HG03457 (cell line): ENCODE results near the gene PPP1R14B.
A peak's percentile ranks its signal among the peaks of the same experiment; 100 is the strongest.

Experiments used
- ATAC-seq: cut with Tn5 transposase; IDR thresholded peaks from one replicate; pipeline ENCODE4 v1.9.1; 2021; ENCODE audit warnings: moderate number of reproducible peaks; ENCODE audit not compliant: unreplicated experiment

PPP1R14B gene

GRCh38 chr11:64231546-64231945 is 15.2 kb downstream of the PPP1R14B start:
- ATAC-seq = no peak

GRCh38 chr11:64230985-64231365 is 15.8 kb downstream of the PPP1R14B start:
- ATAC-seq = no peak

- peak; percentile 39 for ATAC-seq
Observed at GRCh38 chr11:64230171-64230984, 16.4 kb downstream of the PPP1R14B start, which contains the start of gene DNAJC4. Gene DNAJC4 (plus strand): TSS chr11:64230548. CDS start chr11:64230855, 307 bp downstream.

- ATAC-seq = no peak
Observed at GRCh38 chr11:64229744-64230170, 17.0 kb downstream of the PPP1R14B start.

GRCh38 chr11:64229090-64229743 is 17.5 kb downstream of the PPP1R14B start:
- no peak for ATAC-seq

GRCh38 chr11:64227405-64227956 is 19.3 kb downstream of the PPP1R14B start:
- ATAC-seq = no peak

- ATAC-seq = no peak
Observed at GRCh38 chr11:64226507-64227051, 20.2 kb downstream of the PPP1R14B start.

GRCh38 chr11:64225608-64226506 is 20.9 kb downstream of the PPP1R14B start, which contains the start of the genes NUDT22 and TRPT1:
Gene NUDT22 (plus strand): TSS chr11:64226274. CDS start chr11:64226653, 379 bp downstream.
Gene TRPT1 (minus strand): TSS chr11:64226186. CDS start chr11:64225860, 326 bp downstream.
- no peak for ATAC-seq

GRCh38 chr11:64224891-64225607 is 21.7 kb downstream of the PPP1R14B start:
- no peak for ATAC-seq

- no peak for ATAC-seq
Observed at GRCh38 chr11:64224151-64224890, 22.4 kb downstream of the PPP1R14B start.

- ATAC-seq = no peak
Observed at GRCh38 chr11:64223001-64223651, 23.6 kb downstream of the PPP1R14B start.

- no peak for ATAC-seq
Observed at GRCh38 chr11:64222651-64223000, 24.1 kb downstream of the PPP1R14B start.

- ATAC-seq = no peak
Observed at GRCh38 chr11:64220798-64221197, 25.9 kb downstream of the PPP1R14B start.

- no peak for ATAC-seq
Observed at GRCh38 chr11:64220271-64220670, 26.5 kb downstream of the PPP1R14B start.

- ATAC-seq = no peak
Observed at GRCh38 chr11:64219755-64220154, 27.0 kb downstream of the PPP1R14B start.

GRCh38 chr11:64219354-64219684 is 27.4 kb downstream of the PPP1R14B start:
- ATAC-seq = no peak

GRCh38 chr11:64218628-64219353 is 28.0 kb downstream of the PPP1R14B start:
- ATAC-seq = no peak

GRCh38 chr11:64216879-64217278 is 29.9 kb downstream of the PPP1R14B start:
- no peak for ATAC-seq
